Heart right ventricle (tissue), 16 donors: ENCODE measurements around the gene IL31. TPM values are rescaled to one million over a fixed set of nuclear protein-coding genes. Genes with fewer than 3 reads are reported as not detected.

Source experiments
- ATAC-seq, 8 donors: fragments of 200-7000 bp; cut with Tn5 transposase; one replicate each; pipeline ENCODE4 v1.9.1; 2020; ENCODE audit warnings: mild to moderate bottlenecking in 8 of 8, moderate library complexity in 8 of 8, moderate number of reproducible peaks in 1 of 8
- DNase-seq, 2 donors: peaks; one replicate each; pipeline ENCODE4 v3.0.0-alpha.2; 2020
- H3K27ac ChIP-seq, 10 donors: fragments of 200-600 bp; sonication (generic) in 2 of 10; one replicate each; pipeline versions ENCODE4 v1.5.0 to v1.8.0; 2020 to 2022; ENCODE audit warnings: mild to moderate bottlenecking in 3 of 10
- H3K27me3 ChIP-seq, 7 donors: fragments of 200-600 bp; one replicate each; pipeline ENCODE4 v1.8.0; 2021 to 2022; ENCODE audit warnings: mild to moderate bottlenecking in 2 of 7
- H3K36me3 ChIP-seq, 9 donors: fragments of 200-600 bp; sonication (generic) in 1 of 9; one replicate each; pipeline versions ENCODE4 v1.5.0 to v1.8.0; 2020 to 2022; ENCODE audit warnings: mild to moderate bottlenecking in 2 of 9
- H3K4me1 ChIP-seq, 9 donors: fragments of 200-600 bp; sonication (generic) in 1 of 9; one replicate each; pipeline versions ENCODE4 v1.5.0 to v1.8.0; 2020 to 2022; ENCODE audit warnings: mild to moderate bottlenecking in 4 of 9
- H3K4me3 ChIP-seq, 10 donors: fragments of 200-600 bp; sonication (generic) in 2 of 10; one replicate each; pipeline versions ENCODE4 v1.5.0 to v1.8.0; 2020 to 2022; ENCODE audit warnings: mild to moderate bottlenecking in 7 of 10, moderate library complexity in 2 of 10
- H3K9me3 ChIP-seq, 11 donors: fragments of 200-600 bp in 10 of 11; sonication (generic) in 2 of 11; one replicate each; pipeline versions ENCODE4 v1.5.0 to v1.8.0; 2013 to 2022; ENCODE audit warnings: mild to moderate bottlenecking in 2 of 11, control low read depth in 1 of 11, moderate library complexity in 1 of 11
- WGBS, 2 donors: extraction: QIAGEN DNeasy Blood & Tissue Kit; methylation state at CpG; one replicate each; pipeline ENCODE4 v1.1.7; 2013; ENCODE audit warnings: inconsistent platforms in 1 of 2; 5-methylcytosine and 5-hydroxymethylcytosine counted together
- intact Hi-C, 10 donors: fragments of 100-400 bp; cut with DNase I; formaldehyde crosslinking; loops; one replicate each; pipeline versions ENCODE4 v1.11.1 to v1.14.2; 2022
- polyA plus RNA-seq, 2 donors: library from polyadenylated mRNA; stranded (reverse); fragments of 200-250 nt; gene quantifications; one replicate each; pipeline ENCODE4 v1.2.3, GENCODE V29; 2013
- total RNA-seq, 10 donors: library from RNA; stranded (reverse); fragmentation: NEBNext Ultra II Directional in 3 of 10; extraction: Animal tissue kit (Norgen Biotek cat#: 25700) in 3 of 10; gene quantifications; one replicate each; pipeline versions ENCODE4 v1.2.1 to v1.2.4, GENCODE V29; 2021 to 2023
- TF ChIP-seq, protein P1 (sequence below), 9 donors: fragments of 200-600 bp; sonication (generic) in 2 of 9; IDR thresholded peaks; one replicate each; pipeline versions ENCODE4 v1.5.0 to v1.8.0; 2021 to 2022; ENCODE audit warnings: antibody characterized with exemption in 9 of 9, mild to moderate bottlenecking in 5 of 9, moderate library complexity in 1 of 9
- donor health status: Arrhythmogenic right ventricular cardiomyopathy.
- donor health status: ischemic (EF 13 %, LVEDD 7.1; RV severe dilation, severe dysfunction).
- donor health status: healthy with polysubstance abuse.
- donor health status: DM: no; HTN: yes; CAD: no.
- donor health status: DM: no; HTN: no; CAD: no.
- donor health status: ischemic (EF 25% LVEDD 6.9; RV normal size, moderate dysfunction).
- donor health status: ischemic (EF 25% LVEDD 5.7; RV mildly dilated, moderate dysfunction).
- donor health status: healthy.
- donor health status: DM: yes; HTN: yes; CAD: no.
- donor health status: Ischemic cardiomyopathy.
- donor health status: ischemic (EF 35%, LVEDD 5.7; RV mildly dilated, moderate dysfunction).
- donor health status: nonischemic (EF 11% LVEDD 7.7; RV severe dilation, severe dysfunction).
- donor health status: DM: yes; HTN: yes; CAD: no.
- donor health status: PGD.
- donor health status: ischemic (EF 29% LVEDD 5.4; RV normal size, mild dysfunction).
- donor health status: nonischemic (EF 23%, LVEDD 6.1; RV moderate dilation, normal function).

The IL31 gene
- total and polyA plus RNA-seq, 12 donors: not detected

DNA sequence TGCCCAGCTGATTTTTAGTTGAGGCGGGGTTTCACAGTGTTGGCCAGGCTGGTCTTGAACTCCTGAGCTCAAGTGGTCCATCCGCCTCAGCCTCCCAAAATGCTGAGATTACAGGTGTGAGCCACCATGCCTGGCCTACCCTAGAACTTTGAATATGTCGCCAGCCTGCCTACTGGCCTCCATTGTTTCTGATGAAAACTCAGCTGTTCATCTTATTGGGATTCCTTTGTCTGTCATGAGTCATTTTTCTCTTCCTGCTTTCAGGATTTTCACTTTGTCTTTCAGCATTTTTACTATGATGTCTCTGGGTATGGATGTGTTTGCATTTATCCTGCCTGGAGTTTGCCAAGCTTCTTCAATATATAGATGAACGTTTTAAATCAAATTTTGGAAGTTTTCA, 21.4 kb upstream of the IL31 start:
- ATAC-seq: no peak
- Histone ChIP-seq H3K27me3 (peaks cover 0 to 28% (median 19%) of the 10 kb centered on the region in 7 donors), H3K36me3 (no peaks in the 10 kb centered on the region), H3K9me3 (peaks cover 0 to 14% (median 0%) of the 10 kb centered on the region in 11 donors), H3K4me1 (no peaks in the 10 kb centered on the region), H3K4me3 (no peak overlapping the region), H3K27ac (no peak overlapping the region)
- intact Hi-C loops: loop anchor here in 4 of 10 donors (10.0 kb wide), 2 partner anchors 141 to 281 kb away; partner anchors contain the start of gene CFAP251 (in 1 of the 4)
- TF ChIP-seq, protein P1, sequence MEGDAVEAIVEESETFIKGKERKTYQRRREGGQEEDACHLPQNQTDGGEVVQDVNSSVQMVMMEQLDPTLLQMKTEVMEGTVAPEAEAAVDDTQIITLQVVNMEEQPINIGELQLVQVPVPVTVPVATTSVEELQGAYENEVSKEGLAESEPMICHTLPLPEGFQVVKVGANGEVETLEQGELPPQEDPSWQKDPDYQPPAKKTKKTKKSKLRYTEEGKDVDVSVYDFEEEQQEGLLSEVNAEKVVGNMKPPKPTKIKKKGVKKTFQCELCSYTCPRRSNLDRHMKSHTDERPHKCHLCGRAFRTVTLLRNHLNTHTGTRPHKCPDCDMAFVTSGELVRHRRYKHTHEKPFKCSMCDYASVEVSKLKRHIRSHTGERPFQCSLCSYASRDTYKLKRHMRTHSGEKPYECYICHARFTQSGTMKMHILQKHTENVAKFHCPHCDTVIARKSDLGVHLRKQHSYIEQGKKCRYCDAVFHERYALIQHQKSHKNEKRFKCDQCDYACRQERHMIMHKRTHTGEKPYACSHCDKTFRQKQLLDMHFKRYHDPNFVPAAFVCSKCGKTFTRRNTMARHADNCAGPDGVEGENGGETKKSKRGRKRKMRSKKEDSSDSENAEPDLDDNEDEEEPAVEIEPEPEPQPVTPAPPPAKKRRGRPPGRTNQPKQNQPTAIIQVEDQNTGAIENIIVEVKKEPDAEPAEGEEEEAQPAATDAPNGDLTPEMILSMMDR (IDR thresholded peaks at IDR 0.05): no peak
- DNase-seq: no peak
- WGBS, 2 donors: 91 to 93% methylated on average over 4 of the region's 4 CpGs

- DNase-seq (no peak), ATAC-seq (no peak)
- intact Hi-C loops: loop anchor here in 4 of 10 donors (5.0 to 10.0 kb wide), 3 partner anchors 63 to 280 kb away; partner anchors contain the start of gene CFAP251 (in 1 of the 4)
- TF ChIP-seq, protein P1 (IDR thresholded peaks at IDR 0.05): no peak
- peaks cover 0 to 22% (median 13%) of the 10 kb centered on the region in 7 donors for H3K27me3 ChIP-seq
- H3K4me3 ChIP-seq: no peak overlapping the region
- H3K4me1 ChIP-seq: no peaks in the 10 kb centered on the region
- WGBS, 2 donors: 68 to 71% methylated on average over 1 of the region's 1 CpG
- H3K36me3 ChIP-seq: no peaks in the 10 kb centered on the region
- peaks cover 0 to 14% (median 0%) of the 10 kb centered on the region in 11 donors for H3K9me3 ChIP-seq
- H3K27ac ChIP-seq: no peak overlapping the region
Measured at GRCh38 chr12:122194804-122195203, 20.8 kb upstream of the IL31 start.

DNA sequence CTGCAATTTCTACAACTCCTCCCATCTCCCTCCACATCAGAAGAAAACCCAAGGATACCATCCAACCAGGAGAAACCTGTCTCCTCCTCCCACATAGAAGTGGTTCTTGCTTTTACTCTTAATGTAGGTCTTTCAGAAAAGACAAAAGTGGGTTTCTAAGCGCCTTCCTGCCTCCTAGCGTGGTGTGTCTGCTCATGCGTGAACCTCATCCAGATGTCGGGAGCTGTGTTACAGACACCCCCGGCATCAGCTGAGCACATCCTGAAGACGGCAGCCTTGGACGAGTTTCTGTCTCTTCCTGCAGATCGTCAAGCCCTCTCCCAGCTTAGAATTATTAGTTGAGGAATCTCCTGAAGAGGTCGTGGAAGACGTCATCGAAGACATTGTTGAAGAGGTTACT, 18.4 kb upstream of the IL31 start:
- WGBS, 2 donors: 73 to 77% methylated on average over 11 of the region's 11 CpGs
- ATAC-seq (no peak), DNase-seq (no peak)
- TF ChIP-seq, protein P1 (IDR thresholded peaks at IDR 0.05): no peak
- Histone ChIP-seq H3K4me3 (no peak overlapping the region), H3K27me3 (peaks cover 0 to 2% (median 0%) of the 10 kb centered on the region in 7 donors), H3K4me1 (no peaks in the 10 kb centered on the region), H3K36me3 (no peaks in the 10 kb centered on the region), H3K9me3 (peaks cover 0 to 14% (median 0%) of the 10 kb centered on the region in 11 donors), H3K27ac (no peak overlapping the region)
- intact Hi-C loops: loop anchor here in 4 of 10 donors (5.0 to 10.0 kb wide), 3 partner anchors 60 to 278 kb away; partner anchors contain the start of gene CFAP251 (in 1 of the 4)

DNA sequence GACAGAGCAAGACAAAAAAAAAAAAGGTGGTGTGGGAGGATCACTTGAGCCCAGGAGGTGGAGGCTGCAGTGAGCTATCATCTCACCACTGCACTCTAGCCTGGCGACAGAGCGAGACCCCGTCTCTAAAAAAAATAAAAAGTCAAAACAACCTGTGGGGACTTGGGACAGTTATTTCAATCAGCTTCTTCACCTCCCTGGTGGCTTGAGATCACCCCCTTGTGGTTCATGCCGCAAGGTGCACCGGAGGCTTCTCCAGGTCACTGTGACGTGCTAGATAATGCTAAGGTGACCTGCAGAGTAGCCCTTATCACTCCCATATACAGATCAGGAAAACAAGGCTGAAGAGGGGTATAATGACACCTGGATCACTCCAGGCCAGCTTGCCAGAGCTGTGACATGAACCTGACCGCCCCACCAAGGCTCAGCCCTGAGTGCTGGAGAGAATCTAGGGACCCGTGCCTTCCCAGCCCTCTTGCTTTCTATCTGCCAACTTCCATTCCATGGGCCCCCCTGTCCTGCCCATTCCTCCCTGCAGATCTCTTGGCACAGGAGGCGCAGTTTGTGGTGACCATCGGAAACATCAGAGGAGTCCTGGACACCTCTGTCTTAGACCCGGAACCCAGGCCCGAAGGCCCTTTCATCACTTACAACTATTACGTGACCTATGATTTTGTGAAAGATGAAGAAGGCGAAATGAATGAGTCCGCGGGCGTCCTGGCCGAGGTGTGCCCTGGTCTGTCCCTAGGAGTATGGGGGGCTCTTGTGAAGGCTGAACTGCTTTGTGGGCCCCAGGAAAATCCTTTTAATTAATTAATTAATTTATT, 17.0 kb upstream of the IL31 start:
- intact Hi-C loops: loop anchor here in 4 of 10 donors (2.0 to 10.0 kb wide), 4 partner anchors 59 to 276 kb away; partner anchors contain the start of gene CFAP251 (in 1 of the 4)
- Histone ChIP-seq H3K36me3 (no peaks in the 10 kb centered on the region), H3K4me1 (no peaks in the 10 kb centered on the region), H3K27ac (no peak overlapping the region), H3K27me3 (no peaks in the 10 kb centered on the region), H3K4me3 (no peak overlapping the region), H3K9me3 (peaks cover 0 to 14% (median 0%) of the 10 kb centered on the region in 11 donors)
- TF ChIP-seq, protein P1 (IDR thresholded peaks at IDR 0.05): peak; percentile 35 to 80 (median 66)
- ATAC-seq (peak; percentile 20 to 83 (median 64)), DNase-seq (peak; percentile 22 to 44)
- 64 to 69% methylated on average over 18 of the region's 18 CpGs for WGBS, 2 donors
